WI38 (cell line): ENCODE data around the gene RPS3.
"Not testable (repeated sequence)": the region's sequence is repeated elsewhere in the genome, so short reads cannot be mapped to it uniquely, and the experiment has no call there.

ENCODE experiments used
- H3K4me3 ChIP-seq: 2 replicates; pipeline ENCODE4 v1.5.1; 2011; ENCODE audit warnings: low read depth, mild to moderate bottlenecking, control low read depth, low read length
- TF ChIP-seq, protein P1 (sequence below): IDR thresholded peaks from 2 replicates; pipeline ENCODE4 v1.5.1; 2012; ENCODE audit warnings: low read depth, mild to moderate bottlenecking, control low read depth, low read length

The RPS3 gene

GRCh38 chr11:75352588-75353206 is 46.6 kb upstream of the RPS3 start:
- TF ChIP-seq, protein P1, sequence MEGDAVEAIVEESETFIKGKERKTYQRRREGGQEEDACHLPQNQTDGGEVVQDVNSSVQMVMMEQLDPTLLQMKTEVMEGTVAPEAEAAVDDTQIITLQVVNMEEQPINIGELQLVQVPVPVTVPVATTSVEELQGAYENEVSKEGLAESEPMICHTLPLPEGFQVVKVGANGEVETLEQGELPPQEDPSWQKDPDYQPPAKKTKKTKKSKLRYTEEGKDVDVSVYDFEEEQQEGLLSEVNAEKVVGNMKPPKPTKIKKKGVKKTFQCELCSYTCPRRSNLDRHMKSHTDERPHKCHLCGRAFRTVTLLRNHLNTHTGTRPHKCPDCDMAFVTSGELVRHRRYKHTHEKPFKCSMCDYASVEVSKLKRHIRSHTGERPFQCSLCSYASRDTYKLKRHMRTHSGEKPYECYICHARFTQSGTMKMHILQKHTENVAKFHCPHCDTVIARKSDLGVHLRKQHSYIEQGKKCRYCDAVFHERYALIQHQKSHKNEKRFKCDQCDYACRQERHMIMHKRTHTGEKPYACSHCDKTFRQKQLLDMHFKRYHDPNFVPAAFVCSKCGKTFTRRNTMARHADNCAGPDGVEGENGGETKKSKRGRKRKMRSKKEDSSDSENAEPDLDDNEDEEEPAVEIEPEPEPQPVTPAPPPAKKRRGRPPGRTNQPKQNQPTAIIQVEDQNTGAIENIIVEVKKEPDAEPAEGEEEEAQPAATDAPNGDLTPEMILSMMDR: no peak
- no peak overlapping the region for H3K4me3 ChIP-seq

- no peak overlapping the region for H3K4me3 ChIP-seq
- TF ChIP-seq, protein P1: no peak
Measured at GRCh38 chr11:75355051-75355450, 44.3 kb upstream of the RPS3 start.

- H3K4me3 ChIP-seq: no peak overlapping the region
- TF ChIP-seq, protein P1: no peak
Measured at GRCh38 chr11:75356613-75357012, 42.7 kb upstream of the RPS3 start.

DNA sequence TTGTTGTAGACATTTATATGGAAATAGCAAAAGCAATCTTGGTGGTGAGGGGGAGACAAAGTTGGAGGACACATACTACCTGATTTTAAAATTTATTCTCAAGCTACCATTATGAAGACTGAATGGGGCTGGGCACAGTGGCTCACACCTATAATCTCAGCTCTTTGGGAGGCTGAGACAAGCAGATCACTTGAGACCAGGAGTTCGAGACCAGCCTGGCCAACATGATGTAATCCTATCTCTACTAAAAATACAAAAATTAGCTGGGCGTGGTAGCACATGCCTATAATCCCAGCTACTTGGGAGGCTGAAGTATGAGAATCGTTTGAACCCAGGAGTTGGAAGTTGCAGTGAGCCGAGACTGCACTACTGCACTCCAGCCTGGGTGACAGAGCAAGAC is 37.0 kb upstream of the RPS3 start:
- not testable (repeated sequence) for H3K4me3 ChIP-seq

DNA sequence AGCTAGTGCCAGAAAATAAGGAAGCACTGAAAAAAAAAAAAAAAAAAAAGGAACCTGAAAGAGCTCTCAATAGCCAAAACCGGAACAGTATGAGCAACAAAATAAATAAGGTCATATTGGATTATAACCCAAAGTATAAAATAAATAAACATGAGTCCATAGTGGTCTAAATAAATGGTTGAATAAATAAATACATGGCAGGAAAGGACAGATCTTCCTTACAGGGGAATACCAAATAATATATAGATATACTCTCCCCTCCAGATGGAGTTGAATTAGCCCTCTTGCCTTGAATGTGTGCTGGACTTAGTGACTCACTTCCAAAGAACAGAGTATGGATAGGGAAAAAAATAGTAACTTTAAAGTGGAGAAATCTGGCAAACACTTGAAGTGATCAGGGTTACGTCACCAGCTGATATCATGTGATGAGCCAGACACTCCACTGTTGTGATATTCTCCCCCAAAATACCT is 33.6 kb upstream of the RPS3 start:
- TF ChIP-seq, protein P1: no peak
- no peak overlapping the region for H3K4me3 ChIP-seq

- H3K4me3 ChIP-seq: not testable (repeated sequence)
Measured at GRCh38 chr11:75366826-75367225, 32.5 kb upstream of the RPS3 start.

- TF ChIP-seq, protein P1: no peak
- H3K4me3 ChIP-seq: no peak overlapping the region
Measured at GRCh38 chr11:75369560-75370255, 29.6 kb upstream of the RPS3 start.

- H3K4me3 ChIP-seq: no peak overlapping the region
- TF ChIP-seq, protein P1: no peak
Measured at GRCh38 chr11:75371949-75372876, 27.1 kb upstream of the RPS3 start.
